Kidney tubule cell (primary cell): ENCODE measurements around the gene DVL2.

ENCODE experiments used
- DNase-seq: peaks from one replicate; pipeline ENCODE4 v3.0.0-alpha.2; 2018; ENCODE audit warnings: low spot score

Gene DVL2

DNA sequence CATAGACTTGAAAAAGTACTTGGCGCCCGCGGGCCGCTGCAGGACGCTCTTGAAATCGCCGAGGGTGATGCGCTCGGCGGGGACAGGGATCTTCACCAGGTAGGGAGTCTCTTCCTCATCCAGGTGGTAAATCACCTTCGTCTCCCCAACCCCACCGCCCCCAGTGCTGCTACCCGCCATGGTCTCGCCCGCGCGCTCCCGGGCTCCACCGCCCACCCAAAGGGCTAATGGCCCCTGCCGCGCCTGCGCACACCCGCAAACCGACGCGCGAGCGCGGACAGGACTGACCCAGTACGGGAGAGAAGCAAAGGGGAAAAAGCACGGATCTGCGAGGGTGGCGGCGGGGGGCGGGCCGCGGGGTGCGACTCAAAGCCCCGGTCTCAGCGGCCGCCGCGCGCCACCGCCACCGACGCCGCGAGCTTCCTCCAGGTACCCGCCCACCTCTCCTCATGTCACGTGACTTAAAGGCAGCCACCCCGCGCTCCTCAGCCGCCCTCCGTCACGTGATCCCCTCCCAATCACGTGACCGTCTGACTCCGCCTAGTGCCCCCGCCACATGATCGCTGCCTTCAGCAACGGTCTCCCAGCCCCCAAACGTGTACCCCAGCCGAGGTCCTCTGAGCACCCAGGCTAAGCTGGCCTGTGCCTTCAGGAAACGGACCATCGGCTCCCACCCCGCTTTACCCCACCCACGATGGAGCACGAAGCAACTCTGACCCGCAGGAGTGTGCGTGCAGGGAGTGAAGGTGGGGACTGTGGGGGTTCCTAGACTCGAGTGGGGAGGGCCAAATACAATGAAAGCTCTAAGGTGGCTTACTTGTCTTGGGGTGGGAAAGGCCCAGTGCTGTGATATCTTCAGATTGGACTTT, at the start of gene DVL2:
TSS of gene DVL2 (minus strand) at position 435 of the 869 bp plus-strand sequence. CDS start at position 180, 255 bp downstream.
- DNase-seq, result peak; percentile 93

DNA sequence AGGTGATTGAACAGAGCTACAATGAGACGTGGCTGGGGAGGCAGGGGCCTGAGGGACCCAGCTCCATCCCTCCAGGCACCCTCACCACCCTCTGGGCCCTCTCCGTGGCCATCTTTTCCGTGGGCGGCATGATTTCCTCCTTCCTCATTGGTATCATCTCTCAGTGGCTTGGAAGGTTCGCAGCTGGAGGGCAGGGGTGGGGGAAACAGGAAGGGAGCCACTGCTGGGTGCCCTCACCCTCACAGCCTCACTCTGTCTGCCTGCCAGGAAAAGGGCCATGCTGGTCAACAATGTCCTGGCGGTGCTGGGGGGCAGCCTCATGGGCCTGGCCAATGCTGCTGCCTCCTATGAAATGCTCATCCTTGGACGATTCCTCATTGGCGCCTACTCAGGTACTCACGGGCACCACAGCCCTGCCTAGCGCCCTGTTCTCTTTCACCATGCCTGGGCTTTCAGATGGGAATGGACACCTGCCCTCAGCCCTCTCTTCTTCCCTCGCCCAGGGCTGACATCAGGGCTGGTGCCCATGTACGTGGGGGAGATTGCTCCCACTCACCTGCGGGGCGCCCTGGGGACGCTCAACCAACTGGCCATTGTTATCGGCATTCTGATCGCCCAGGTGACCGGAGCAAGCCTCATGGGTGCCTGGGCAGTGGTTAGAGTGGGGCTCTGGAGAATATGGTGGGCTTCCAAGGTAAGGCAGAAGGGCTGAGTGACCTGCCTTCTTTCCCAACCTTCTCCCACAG, 49.3 kb upstream of the DVL2 start:
- no peak for DNase-seq

DNA sequence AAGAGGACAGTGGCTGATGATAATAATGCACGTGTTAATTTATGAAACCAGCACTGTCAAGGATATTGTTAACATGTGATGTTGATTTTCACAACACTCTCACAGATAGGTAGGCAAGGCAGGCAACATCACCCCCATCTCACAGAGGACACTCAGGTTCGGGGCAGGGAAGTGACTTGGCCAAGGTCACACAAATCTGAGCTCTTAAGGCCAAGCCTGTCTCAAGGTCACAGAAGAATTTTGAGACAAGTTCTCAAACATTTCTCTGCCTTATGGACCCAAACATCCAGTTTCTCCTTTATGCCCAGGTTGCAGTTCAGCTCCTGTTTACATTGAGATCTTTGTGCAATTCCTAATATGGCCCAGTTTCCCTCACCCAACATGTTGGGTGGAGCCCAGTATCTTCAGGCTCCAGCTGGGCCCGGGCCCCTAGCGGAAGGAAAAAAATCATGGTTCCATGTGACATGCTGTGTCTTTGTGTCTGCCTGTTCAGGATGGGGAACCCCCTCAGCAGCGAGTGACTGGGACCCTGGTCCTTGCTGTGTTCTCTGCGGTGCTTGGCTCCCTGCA, 48.5 kb upstream of the DVL2 start:
- DNase-seq, result no peak

DNA sequence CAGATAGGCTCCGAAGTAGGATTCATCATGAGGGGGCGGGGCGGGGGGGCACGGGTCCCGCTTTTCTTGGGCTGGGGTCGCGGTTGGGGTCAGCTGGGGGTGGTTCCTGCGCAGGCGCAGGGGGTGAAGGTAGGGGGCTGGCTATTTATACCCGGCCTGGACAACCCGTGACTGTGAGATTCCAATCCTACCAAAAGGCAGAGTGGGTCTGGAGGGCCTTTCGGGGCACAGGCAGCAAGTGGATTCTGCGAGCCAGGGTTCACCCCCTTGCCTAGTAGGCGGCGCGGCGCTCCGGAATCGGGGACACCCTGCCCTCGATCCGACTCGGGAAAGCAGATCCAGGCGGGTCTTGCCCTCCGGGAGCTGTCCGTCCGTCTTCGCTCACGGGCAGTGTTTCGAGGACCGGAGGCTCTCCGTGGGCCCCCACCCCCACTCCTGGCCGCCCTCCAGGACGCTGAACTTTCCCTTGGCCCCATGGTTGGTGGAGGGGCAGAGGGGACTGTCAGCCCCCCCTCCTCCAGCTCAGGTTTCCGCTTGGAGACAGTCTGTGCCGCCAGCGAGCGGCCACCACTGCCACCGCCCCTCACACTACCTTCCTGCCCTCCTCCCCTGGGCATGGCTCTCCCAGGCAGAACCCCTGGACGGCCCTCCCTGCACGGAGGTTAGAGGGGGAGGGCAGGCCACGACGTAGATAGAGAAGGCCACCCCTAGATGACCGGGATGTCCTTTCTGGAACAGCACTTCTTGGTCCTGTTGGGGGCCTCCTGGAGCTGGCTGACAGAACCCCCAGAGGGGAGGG, 47.8 kb upstream of the DVL2 start:
- DNase-seq, result no peak

DNA sequence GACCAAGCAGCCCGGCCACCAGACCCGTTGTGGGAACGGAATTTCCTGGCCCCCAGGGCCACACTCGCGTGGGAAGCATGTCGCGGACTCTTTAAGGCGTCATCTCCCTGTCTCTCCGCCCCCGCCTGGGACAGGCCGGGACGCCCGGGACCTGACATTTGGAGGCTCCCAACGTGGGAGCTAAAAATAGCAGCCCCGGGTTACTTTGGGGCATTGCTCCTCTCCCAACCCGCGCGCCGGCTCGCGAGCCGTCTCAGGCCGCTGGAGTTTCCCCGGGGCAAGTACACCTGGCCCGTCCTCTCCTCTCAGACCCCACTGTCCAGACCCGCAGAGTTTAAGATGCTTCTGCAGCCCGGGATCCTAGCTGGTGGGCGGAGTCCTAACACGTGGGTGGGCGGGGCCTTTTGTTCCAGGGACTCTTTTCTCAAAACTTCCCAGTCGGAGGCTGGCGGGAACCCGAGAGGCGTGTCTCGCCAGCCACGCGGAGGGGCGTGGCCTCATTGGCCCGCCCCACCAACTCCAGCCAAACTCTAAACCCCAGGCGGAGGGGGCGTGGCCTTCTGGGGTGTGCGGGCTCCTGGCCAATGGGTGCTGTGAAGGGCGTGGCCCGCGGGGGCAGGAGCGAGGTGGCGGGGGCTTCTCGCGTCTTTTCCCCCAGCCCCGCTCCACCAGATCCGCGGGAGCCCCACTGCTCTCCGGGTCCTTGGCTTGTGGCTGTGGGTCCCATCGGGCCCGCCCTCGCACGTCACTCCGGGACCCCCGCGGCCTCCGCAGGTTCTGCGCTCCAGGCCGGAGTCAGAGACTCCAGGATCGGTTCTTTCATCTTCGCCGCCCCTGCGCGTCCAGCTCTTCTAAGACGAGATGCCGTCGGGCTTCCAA, 47.0 kb upstream of the DVL2 start, which contains the start of gene SLC2A4:
TSS of gene SLC2A4 (plus strand) at position 645 of the 879 bp plus-strand sequence. CDS start at position 862, 217 bp downstream.
- peak; percentile 92 for DNase-seq

DNA sequence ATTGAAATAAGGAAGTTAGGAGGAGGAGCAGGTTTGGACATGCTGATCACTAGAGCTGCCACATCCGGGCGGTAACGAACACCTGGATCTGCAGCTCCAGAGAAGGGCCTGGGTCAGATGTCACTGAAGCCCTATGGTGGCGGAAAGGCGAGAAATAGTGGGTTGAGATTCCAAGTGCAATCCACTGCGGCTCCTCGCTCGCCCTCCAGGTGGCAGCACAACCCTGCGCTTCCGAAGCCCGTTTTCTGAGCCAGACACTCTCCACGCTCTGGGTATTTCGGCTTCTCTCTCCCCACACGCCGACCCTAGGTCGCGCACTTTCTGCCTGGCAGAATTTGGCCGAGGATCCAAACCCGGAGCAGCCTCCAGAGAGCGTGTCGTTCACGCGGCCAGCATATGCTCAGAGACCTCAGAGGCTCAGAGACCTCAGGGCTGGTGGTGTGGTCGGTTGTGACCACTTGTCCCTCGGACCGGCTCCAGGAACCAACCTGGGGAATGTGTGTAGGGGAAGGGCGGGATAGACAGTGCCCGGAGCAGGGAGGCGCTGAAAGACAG, 46.3 kb upstream of the DVL2 start:
- DNase-seq, result peak; percentile 81

DNA sequence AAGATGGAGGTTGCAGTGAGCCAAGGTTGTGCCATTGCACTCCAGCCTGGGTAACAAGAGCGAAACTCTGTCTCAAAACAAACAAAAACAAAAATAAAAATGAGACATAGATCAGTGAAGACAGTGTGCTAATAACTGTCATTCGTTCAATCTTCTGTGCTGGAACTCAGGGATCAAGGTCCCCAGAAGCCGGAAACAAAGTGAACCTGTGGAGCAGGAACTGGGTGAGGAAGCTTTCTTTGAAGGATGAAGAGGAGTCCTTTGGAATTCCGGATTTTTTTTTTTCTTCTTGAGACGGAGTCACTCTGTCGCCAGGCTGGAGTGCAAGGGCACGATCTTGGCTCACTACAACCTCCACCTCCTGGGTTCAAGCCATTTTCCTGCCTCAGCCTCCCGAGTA, 45.1 kb upstream of the DVL2 start:
- no peak for DNase-seq

DNA sequence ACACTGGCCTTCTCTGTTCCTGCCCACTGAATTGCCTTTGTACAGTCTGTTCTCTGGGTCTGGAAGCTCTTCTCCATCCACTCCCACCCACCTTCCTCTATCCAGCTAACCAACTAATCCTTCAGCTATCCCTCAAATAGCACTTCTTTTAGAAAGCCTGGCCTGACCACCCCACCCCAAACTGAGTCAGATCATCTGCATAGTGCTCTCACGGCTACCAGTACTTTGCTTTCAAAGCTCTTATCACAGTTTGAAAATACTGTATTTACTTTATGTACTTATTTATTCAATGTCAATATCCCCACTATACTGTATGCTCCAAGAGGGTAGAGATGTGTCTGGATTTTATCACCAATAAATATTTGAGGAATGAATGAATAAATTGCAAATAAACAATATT, 32.5 kb upstream of the DVL2 start:
- DNase-seq, result no peak

DNA sequence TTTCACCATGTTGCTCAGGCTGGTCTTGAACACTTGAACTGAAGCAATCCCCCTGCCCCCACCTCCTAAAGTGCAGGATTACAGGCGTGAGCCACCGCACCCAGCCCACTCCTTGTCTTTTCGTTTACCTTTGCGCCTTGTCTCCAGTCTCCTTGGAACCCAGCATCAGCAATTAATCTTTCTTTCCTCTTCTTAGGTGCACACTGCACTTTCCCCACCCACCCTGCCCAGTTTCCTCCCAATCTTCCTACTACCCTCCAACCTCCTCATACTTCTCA, 29.4 kb upstream of the DVL2 start:
- DNase-seq, result no peak

DNA sequence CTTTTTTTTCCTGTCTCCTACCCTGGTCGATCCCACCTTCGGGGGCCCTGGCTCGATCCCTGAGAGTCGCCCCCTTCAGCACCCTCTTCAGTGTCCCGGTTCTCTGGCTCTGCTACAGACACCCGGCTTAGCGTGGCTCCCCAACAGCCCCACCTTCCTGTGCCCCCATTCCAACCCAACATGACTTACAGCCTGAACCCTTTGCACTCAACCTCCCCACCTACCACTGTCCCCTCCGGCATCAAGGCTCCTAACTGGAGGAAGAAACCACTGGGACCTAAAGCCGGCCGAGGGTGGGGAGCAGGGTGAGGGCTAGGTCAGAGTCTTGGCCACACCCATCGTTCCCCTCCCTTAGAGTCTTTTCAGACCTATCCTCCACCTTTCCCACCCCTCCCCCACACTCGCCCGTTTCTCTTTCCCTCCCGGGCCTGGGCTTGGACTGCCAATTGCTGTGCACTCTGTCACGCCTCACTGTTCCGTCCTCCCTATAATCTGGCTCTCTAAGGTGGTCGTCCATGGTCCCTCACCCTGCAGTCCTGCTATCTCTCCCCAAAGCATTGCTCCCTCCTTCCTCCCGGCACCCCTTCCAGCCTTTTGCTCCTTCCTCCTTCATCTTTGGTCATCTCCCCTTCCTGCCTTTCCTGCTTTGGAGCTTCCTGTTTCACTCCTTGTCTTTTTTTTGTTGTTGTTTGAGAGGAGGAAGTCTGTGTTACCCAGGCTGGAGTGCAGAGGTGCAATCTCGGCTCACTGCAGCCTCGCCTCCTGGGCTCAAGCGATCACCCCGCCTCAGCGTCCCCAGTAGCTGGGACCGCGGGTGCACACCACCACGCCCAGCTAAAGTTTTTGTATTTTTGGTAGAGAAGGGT, 28.9 kb upstream of the DVL2 start:
- DNase-seq, result peak; percentile 71

DNA sequence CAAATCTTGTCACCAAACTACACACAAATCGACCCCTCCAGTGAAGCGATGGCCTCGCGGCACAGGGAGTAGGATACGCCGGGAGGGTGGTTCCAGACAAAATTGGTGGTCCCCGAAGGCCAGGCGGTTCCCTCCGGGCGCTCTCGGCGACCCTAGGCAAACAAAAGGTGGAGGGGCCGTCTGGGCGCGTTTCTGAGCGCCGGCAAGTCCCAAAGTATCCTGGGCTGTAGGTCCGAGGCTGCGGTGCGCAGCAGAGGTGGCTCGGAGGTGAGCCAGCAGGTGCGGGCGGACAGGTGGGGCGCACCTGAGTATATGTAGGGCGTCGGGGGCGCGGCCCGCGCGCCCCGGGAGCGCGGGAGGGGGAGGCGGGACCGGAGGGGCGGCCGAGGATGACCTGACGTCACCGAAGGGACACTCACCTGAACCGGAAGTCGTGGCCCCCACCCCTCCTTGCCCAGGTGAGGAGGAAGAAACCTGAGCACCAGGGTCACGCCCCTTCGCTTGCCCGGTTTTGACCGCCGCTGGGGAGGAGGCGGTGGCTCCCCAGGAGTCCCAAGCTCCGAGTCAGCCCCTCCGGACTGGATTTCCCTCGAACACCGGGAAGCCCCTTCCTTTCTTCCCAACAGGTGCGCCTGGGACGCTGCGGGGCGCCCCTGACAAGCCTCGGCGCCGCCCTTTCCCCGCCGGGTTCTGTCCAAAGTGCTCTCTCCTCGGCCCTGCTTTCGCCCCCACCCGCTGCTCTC, 28.0 kb upstream of the DVL2 start, which contains the start of gene CLDN7:
TSS of gene CLDN7 (minus strand) at position 287 of the 743 bp plus-strand sequence. CDS start 435 bp downstream, outside the sequence.
- DNase-seq, result peak; percentile 90

DNA sequence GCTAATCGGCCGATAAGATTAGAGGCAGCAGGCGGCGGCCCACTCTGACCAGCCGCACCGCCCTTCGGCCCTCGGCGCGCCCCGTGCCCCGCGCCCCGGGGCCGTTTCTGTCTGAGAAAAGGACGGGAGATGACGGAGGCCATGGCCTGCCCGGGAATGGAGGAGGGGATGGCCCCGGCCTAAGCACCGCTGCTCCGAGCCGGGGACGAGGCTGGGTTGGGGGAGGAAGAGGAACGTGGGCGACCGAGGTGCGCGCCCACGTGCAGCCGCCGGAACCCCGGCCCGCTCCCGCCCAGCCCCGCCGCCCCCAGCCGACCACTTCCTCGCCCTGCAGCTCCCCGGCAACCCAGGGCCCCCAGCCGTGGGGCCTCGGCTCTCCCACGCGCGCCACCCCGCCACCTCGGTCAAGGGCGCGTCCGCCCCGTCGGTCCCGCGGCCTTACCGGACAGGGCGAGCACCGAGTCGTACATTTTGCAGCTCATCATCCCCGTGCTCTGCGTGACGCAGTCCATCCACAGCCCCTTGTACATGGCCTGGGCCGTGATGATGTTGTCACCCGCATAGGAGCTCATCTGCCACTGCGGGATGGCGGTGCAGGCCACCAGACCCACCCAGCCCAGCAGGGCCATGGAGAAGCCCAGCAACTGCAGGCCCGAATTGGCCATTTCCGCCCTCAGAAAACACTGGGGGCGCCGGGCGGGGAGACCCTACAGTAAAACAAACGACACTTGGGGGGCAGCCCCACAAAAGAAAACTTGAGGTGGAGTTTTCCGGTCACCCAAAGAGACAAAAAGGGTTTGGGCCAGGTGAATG, 27.3 kb upstream of the DVL2 start:
- DNase-seq, result peak; percentile 27

DNA sequence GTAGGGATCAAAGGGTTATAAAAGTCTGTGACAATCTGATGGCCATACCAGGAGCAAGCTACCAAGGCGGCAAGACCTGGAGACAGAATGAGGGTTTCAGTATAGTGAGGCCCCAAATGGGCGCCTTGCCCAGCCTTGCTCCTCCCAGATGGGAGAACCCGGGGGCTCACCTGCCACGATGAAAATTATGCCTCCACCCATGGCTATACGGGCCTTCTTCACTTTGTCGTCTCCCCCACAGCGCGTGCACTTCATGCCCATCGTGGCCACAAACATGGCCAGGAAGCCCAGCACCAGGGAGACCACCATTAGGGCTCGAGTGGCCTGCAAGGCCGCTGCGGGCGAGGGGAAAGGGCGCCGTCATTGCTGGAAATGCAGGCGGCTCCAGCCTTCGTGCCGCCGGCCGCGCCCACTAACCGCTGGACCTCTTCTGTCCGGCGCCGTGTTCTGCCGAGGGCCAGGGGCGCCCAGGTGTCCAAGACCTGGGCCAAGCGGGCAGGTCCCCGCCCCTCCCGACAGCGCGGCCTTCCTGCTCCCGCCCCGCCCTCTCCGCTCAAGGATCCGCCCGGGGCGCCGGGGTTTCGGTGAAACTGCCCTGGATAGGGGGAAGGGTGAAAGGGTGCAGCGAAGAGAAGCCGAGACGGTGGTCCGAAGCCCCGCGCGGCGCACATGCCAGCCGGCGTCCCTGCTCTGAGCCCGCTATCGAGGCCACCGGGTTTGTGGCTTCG, 26.5 kb upstream of the DVL2 start:
- peak; percentile 75 for DNase-seq

DNA sequence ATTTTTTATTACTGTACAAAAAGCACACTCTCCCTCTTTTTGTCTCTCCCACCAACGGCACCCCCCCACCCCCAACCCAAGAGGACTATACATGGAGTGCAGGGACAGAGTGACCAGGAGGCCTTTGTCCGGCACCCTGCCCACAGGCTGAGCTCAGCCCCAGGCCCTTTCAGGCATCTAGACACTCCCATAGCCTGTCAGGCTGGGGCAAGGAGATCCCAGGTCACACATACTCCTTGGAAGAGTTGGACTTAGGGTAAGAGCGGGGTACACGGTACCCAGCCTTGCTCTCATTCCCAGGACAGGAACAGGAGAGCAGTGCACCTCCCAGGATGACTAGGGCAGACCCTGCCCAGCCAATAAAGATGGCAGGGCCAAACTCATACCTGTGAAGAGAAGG, 25.8 kb upstream of the DVL2 start:
- DNase-seq, result no peak

DNA sequence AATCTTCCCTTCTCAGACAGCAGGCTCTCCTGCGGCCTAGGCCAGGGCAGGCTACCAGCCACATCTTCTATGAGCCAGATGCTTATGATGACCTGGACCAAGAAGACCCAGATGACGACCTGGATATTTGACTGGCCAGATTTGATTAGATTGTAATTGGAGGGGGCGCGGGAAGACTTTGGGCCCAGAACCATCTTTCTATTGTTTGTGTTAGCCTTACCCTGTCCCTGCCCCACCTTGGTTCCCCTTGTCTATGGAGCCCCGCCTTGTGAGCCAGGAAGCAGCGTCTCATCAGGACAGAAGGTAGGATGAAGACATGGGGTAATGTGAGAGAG, 25.2 kb upstream of the DVL2 start:
- DNase-seq, result no peak

DNA sequence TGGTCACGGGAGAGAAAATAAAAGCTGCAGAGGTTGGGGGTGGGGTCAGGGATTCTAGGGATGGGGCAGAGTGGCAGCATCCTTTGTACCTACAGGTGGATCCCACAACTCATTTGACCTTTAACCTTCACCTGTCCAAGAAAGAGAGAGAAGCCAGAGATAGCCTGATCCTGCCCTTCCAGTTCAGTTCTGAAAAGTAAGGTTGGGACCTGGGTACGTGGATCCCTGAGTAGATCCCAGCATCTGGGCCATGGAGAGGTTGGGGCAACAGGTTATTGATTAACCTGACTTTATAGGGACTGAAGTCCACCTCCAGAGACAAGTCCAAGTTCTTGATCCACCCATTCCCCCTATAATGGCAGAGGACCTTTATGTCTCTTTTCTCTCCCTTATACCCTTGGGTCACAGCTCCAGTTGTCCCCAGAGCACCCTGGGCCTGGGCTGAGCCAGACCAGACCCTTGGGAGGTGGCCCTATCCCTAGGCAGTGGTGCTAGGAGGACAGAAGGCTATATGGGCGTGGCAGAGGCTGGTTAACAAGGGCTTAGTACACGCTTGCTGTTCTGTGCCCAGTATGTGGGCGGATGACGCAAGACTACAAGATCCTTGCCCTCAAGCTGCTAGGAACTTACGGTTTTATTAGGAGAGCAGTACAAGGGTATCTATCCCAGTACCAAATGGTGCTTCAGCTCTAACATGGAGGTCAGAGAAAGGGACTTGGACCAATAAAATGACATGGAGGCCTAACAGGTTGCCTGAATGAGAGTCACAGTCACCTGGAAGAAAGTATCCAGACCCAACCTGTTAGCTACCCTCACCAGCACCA, 24.6 kb upstream of the DVL2 start:
- DNase-seq, result no peak
